ENCODE data around the gene LRRC8E. TPM values are rescaled to one million over a fixed set of nuclear protein-coding genes. Genes with fewer than 3 reads are reported as not detected.
A peak's percentile ranks its signal among the peaks of the same experiment; 100 is the strongest.

LRRC8E gene
- total RNA-seq, 4 donors from 2014 or later, result 0.15 to 2.1 TPM; not detected in 2

DNA sequence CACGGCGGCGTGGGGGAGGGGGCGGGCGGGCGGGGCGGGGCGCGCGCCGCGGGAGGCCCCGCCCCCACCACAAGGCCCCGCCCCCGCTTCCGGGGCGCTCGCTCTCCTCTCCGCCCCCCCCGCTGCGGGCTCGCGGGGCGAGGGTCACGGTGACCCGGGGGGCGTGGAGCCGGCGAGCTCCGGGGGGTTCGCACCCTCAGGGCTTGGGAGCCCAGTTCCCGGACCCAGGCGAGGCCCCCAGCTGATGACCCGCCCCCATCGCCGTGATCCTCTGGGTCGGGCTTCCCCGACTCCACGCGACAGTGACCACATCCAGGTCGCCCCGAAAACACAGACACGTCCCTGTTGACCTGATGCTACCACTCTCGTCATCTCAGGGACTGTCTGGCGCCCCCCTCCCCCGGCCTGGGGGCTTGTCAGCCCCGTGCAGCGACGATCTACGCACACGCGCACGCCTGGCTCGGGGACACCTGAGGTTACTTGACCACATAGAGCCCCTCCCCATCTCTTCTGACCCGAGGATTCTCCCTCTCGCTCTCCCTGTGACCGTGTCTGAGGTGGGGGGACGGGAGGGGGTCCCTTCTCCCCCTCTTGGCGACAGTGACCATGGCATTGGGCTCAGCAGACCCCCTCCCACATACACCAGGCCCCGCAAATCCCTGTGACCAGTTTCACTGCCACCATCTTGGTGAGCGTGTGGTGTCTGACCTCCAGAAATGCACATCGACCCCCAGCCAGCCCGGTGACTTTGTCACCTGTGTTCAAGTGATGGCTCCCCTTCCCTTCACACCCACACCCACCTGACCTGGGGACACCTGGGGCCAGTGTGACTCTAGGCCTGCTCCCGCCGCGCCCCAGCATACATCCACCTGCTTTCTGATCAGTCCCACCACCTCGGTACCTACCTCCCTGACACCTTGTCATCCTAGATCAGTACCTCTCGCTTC, 16.0 kb downstream of the LRRC8E start:
- Histone ChIP-seq H3K36me3 (no peaks in the 10 kb centered on the region), H3K27me3 (no peaks in the 10 kb centered on the region), H3K27ac (peak overlapping the region; percentile 83 to 90), H3K4me1 (peaks cover 10 to 14% of the 10 kb centered on the region in 2 donors), H3K4me3 (peak overlapping the region; percentile 57 to 79), H3K9me3 (no peaks in the 10 kb centered on the region)
- intact Hi-C loops (cut with DNase I; ENCODE audit: low total_unique reads), result no loop called here
- peak; percentile 58 to 72 for DNase-seq
- no peak for TF ChIP-seq POLR2A (IDR thresholded peaks at IDR 0.05)
- TF ChIP-seq, protein P1, sequence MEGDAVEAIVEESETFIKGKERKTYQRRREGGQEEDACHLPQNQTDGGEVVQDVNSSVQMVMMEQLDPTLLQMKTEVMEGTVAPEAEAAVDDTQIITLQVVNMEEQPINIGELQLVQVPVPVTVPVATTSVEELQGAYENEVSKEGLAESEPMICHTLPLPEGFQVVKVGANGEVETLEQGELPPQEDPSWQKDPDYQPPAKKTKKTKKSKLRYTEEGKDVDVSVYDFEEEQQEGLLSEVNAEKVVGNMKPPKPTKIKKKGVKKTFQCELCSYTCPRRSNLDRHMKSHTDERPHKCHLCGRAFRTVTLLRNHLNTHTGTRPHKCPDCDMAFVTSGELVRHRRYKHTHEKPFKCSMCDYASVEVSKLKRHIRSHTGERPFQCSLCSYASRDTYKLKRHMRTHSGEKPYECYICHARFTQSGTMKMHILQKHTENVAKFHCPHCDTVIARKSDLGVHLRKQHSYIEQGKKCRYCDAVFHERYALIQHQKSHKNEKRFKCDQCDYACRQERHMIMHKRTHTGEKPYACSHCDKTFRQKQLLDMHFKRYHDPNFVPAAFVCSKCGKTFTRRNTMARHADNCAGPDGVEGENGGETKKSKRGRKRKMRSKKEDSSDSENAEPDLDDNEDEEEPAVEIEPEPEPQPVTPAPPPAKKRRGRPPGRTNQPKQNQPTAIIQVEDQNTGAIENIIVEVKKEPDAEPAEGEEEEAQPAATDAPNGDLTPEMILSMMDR (IDR thresholded peaks at IDR 0.05), result no peak

DNA sequence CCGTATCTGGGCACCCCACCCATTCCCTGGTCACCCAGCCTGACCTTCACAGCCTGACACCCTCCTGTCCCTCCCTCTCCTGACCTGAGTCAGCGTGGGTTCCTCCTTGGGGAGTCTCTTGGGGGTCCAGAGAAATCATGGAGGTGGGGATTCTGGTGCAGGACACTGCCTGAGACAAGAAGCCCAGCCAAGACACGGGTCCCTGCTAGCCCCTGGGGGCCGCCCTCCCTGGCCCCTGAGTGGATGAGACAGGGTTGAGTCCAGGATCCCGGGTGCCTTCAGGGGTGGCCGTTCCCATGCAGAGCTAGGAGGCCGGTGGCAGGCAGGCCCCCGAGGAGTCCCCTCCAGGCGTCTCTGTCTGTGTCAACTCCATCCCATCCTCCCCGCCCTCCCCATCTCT, 17.0 kb downstream of the LRRC8E start:
- no peak for TF ChIP-seq POLR2A (IDR thresholded peaks at IDR 0.05)
- TF ChIP-seq, protein P1 (IDR thresholded peaks at IDR 0.05), result no peak
- peaks cover 10 to 14% of the 10 kb centered on the region in 2 donors for H3K4me1 ChIP-seq
- no peak overlapping the region for H3K27ac ChIP-seq
- H3K27me3 ChIP-seq, result no peaks in the 10 kb centered on the region
- no peaks in the 10 kb centered on the region for H3K9me3 ChIP-seq
- H3K36me3 ChIP-seq, result no peaks in the 10 kb centered on the region
- DNase-seq, result no peak
- intact Hi-C loops (cut with DNase I; ENCODE audit: low total_unique reads), result no loop called here
- H3K4me3 ChIP-seq, result no peak overlapping the region

DNA sequence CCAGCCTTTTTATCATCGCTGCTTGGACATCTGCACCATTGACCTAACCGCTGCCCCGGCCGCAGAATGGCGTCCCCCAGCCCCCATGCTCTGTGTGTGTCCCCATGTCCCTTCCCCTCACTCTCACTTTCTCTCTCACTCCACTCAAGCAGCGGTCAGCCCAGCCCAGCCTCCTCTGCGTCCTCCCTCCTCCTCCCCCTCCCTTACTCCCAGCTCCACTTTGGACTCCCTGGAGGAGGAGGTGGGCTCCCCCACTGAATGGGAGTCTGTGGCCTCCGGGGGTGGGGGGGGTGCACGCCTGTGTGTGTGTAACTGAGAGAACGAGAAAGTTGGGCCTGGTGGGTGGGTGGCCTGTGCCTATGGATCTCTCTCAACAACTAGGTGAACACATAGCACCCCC, 17.5 kb downstream of the LRRC8E start:
- TF ChIP-seq, protein P1 (IDR thresholded peaks at IDR 0.05), result no peak
- no peak for TF ChIP-seq POLR2A (IDR thresholded peaks at IDR 0.05)
- DNase-seq, result no peak
- H3K9me3 ChIP-seq, result no peaks in the 10 kb centered on the region
- H3K27ac ChIP-seq, result no peak overlapping the region
- intact Hi-C loops (cut with DNase I; ENCODE audit: low total_unique reads), result no loop called here
- H3K27me3 ChIP-seq, result no peaks in the 10 kb centered on the region
- H3K36me3 ChIP-seq, result no peaks in the 10 kb centered on the region
- H3K4me3 ChIP-seq, result no peak overlapping the region
- peaks cover 10 to 14% of the 10 kb centered on the region in 2 donors for H3K4me1 ChIP-seq

DNA sequence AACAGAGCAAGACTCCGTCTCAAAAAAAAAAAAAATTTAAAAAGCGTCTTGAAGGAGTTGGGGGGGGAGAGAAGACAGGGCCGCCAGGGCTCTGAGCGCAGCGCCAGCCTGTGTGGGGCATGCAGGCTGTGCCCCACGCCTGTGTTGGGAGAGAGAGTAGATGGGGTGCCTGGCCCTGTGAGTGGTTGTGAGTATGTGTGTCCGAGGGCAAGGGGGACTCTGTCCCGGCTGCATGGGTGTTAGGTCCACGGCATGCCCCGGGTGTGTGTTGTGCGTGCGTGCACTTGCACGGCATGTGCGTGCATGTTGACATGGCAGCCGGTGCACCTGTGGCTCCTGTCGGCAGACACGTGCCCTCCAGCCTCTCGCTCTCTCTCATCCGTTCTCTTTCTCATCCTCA, 18.8 kb downstream of the LRRC8E start:
- H3K27me3 ChIP-seq, result no peaks in the 10 kb centered on the region
- H3K4me1 ChIP-seq, result peaks cover 10 to 14% of the 10 kb centered on the region in 2 donors
- H3K4me3 ChIP-seq, result no peak overlapping the region
- H3K36me3 ChIP-seq, result no peaks in the 10 kb centered on the region
- no peak for DNase-seq
- no peak overlapping the region for H3K27ac ChIP-seq
- intact Hi-C loops (cut with DNase I; ENCODE audit: low total_unique reads), result no loop called here
- H3K9me3 ChIP-seq, result no peaks in the 10 kb centered on the region
- TF ChIP-seq, protein P1 (IDR thresholded peaks at IDR 0.05), result no peak
- TF ChIP-seq POLR2A (IDR thresholded peaks at IDR 0.05), result no peak

DNA sequence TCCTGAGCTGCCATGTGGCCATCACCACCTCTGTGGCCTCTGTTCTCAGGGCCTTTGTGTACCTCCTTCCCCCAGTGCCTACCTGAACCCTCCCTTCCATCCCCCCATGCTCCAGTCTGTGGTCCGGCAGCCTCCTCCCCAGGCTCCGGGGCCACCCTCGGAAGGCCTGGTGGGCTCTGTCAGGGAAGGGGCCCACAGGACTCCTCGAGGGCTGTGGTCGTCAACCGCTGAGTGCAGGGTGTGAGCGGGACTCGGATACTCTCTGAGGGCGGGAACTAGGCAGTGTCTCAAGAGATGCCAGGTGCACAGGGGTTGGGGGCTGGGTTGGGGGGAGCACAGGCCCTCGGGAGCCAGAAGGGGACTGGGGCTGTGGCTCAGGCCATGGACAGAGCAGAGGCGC, 19.2 kb downstream of the LRRC8E start:
- H3K9me3 ChIP-seq, result no peaks in the 10 kb centered on the region
- no peak overlapping the region for H3K27ac ChIP-seq
- no peak for DNase-seq
- peaks cover 10 to 14% of the 10 kb centered on the region in 2 donors for H3K4me1 ChIP-seq
- H3K36me3 ChIP-seq, result no peaks in the 10 kb centered on the region
- H3K27me3 ChIP-seq, result no peaks in the 10 kb centered on the region
- intact Hi-C loops (cut with DNase I; ENCODE audit: low total_unique reads), result no loop called here
- H3K4me3 ChIP-seq, result no peak overlapping the region
- no peak for TF ChIP-seq POLR2A (IDR thresholded peaks at IDR 0.05)
- TF ChIP-seq, protein P1 (IDR thresholded peaks at IDR 0.05), result no peak

All from uterus (tissue), 4 donors.